Hematopoietic multipotent progenitor cell (in vitro differentiated cells): ENCODE measurements around the gene MMEL1. TPM values are rescaled to one million over a fixed set of nuclear protein-coding genes. Genes with fewer than 3 reads are reported as not detected.
"Not testable (repeated sequence)": the region's sequence is repeated elsewhere in the genome, so short reads cannot be mapped to it uniquely, and the experiment has no call there.

Experiments used
- DNase-seq, 3 donors: peaks; one replicate each; pipeline ENCODE4 v3.0.0-alpha.2; 2011 to 2015; ENCODE audit warnings: low read depth in 2 of 3, low spot score in 2 of 3
- total RNA-seq: library from RNA; depleted of rRNA; stranded (reverse); fragments of >200 nt; gene quantifications from one replicate; pipeline ENCODE4 v1.2.3, GENCODE V29; 2012

Gene MMEL1, protein sequence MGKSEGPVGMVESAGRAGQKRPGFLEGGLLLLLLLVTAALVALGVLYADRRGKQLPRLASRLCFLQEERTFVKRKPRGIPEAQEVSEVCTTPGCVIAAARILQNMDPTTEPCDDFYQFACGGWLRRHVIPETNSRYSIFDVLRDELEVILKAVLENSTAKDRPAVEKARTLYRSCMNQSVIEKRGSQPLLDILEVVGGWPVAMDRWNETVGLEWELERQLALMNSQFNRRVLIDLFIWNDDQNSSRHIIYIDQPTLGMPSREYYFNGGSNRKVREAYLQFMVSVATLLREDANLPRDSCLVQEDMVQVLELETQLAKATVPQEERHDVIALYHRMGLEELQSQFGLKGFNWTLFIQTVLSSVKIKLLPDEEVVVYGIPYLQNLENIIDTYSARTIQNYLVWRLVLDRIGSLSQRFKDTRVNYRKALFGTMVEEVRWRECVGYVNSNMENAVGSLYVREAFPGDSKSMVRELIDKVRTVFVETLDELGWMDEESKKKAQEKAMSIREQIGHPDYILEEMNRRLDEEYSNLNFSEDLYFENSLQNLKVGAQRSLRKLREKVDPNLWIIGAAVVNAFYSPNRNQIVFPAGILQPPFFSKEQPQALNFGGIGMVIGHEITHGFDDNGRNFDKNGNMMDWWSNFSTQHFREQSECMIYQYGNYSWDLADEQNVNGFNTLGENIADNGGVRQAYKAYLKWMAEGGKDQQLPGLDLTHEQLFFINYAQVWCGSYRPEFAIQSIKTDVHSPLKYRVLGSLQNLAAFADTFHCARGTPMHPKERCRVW
- total RNA-seq, result 8.1 TPM

- no peak for DNase-seq
Observed at GRCh38 chr1:2632561-2633361, at the start of gene MMEL1. MMEL1 (minus strand) TSS chr1:2633016; CDS start chr1:2629484, 3,532 bp downstream.

DNA sequence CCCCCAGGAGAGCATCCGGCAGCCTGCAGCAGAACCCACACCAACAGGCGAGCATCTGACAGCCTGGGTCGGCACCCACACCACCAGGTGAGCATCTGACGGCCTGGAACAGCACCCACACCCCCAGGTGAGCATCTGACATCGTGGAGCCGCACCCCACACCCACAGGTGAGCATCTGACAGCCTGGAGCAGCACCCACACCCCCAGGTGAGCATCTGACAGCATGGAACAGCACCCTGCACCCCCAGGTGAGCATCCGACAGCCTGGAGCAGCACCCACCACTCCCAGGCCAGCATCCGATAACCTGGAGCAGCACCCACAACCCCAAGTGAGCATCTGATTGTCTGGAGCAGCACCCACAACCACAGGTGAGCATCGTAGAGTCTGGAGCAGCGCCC is 43.9 kb upstream of the MMEL1 start:
- DNase-seq, result not testable (repeated sequence)

GRCh38 chr1:2671656-2672055 is 38.8 kb upstream of the MMEL1 start:
- DNase-seq, result not testable (repeated sequence)

DNA sequence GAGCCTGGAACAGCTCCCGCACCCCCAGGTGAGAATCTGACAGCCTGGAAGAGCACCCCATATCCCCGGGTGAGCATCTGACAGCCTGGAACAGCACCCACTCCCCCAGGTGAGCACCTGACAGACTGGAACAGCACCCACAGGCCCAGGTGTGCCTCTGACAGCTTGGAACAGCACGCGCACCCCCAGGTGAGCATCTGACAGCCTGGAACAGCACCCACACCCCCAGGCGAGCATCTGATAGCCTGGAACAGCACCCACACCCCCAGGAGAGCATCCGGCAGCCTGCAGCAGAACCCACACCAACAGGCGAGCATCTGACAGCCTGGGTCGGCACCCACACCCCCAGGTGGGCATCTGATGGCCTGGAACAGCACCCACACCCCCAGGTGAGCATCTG is 27.0 kb upstream of the MMEL1 start:
- DNase-seq, result not testable (repeated sequence)

DNA sequence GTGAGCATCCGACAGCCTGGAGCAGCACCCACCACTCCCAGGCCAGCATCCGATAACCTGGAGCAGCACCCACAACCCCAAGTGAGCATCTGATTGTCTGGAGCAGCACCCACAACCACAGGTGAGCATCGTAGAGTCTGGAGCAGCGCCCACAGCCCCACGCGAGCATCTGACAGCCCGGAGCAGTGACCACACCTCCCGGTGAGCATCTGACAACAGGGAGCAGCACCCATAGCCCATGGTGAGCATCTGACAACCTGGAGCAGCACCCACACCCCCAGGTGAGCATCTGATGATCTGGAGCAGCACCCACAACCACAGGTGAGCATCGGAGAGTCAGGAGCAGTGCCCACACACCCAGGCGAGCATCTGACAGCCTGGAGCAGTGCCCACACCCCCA is 25.1 kb upstream of the MMEL1 start:
- not testable (repeated sequence) for DNase-seq

GRCh38 chr1:2657124-2657523 is 24.3 kb upstream of the MMEL1 start:
- not testable (repeated sequence) for DNase-seq

- DNase-seq, result not testable (repeated sequence)
Observed at GRCh38 chr1:2655598-2656434, 23.0 kb upstream of the MMEL1 start.

DNA sequence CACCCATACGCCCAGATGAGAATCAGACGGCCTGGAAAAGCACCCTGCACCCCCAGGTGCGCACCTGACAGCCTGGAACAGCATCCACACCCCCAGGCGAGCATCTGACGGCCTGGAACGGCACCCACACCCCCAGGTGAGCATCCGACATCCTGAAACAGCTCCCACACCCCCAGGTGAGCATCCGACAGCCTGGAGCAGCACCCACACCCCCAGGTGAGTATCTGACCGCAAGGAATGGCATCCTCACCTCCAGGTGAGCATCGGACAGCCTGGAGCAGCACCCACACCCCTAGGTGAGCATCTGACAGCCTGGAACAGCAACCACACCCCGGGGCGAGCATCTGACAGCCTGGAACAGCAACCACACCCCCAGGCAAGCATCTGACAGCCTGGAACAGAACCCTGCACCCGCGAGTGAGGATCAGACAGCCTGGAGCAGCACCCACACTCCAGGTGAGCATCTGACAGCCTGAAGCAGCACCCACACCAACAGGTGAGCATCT is 21.7 kb upstream of the MMEL1 start:
- not testable (repeated sequence) for DNase-seq

- not testable (repeated sequence) for DNase-seq
Observed at GRCh38 chr1:2653741-2654442, 21.1 kb upstream of the MMEL1 start.

DNA sequence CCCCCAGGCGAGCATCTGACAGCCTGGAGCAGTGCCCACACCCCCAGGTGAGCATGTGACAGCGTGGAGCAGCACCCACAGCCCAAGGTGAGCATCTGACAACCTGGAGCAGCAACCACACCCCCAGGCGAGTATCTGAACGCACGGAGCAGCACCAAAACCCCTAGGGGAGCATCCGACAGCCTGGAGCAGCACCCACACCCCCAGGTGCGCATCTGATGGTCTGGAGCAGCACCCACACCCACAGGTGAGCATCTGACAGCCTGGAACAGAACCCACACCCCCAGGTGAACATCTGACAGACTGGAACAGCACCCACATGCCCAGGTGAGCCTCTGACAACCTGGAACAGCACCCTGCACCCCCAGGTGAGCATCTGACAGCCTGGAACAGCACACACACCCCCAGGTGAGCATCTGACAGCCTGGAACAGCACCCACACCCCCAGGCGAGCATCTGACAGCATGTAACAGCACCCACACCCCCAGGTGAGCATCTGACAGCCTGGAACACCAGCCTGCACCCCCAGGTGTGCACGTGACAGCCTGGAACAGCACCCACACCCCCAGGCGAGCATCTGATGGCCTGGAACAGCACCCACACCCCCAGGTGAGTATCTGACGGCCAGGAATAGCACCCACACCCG is 20.2 kb upstream of the MMEL1 start:
- DNase-seq, result not testable (repeated sequence)

GRCh38 chr1:2652152-2652925 is 19.5 kb upstream of the MMEL1 start:
- not testable (repeated sequence) for DNase-seq

DNA sequence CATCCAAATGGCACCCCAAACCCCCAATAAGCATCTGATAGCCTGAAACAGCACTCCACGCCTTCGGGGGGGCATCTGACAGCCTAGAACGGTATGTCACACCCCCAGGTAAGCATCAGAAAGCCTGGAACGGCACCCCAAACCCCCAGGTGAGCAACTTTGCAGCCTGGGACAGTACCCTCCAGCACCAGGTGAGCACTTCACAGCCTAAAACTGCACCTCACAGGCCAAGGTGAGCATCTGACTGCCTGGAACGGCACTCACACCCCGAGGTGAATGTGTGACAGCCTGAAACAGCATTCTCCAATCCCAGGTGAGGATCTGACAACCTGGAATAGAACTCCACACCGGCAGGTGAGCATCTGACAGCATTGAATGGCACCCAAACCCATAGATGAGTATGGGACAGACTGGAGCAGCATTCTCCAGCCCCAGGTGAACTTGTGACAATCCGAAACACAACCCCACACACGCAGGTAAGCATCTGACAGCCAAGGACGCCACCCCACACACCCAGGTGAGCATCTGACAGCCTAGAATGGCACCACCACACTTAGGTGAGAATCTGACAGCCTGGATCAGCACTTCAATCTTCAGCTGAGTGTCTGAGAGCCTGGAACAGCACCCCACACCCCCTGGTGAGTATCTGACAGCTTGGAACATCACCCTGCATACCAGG is 18.3 kb upstream of the MMEL1 start:
- no peak for DNase-seq

DNA sequence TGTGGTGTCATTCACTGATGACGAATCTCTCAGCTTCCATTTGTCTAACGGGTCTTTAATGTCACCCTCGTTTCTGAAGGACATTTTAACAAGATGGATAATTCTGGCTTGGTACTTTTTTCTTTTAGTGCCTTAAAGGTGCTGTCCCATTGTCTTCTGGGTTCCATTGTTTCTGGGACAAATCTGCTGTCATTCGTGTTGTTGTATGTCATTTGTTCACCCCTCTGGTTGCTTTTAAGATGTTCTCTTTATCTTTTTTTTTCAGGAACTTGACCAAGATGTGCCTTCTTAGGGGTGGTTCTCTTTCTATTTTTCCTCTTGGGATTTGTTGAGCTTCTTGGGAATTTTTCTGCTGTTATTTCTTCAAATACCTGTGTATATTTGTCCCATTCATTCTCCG is 14.0 kb upstream of the MMEL1 start:
- no peak for DNase-seq

DNA sequence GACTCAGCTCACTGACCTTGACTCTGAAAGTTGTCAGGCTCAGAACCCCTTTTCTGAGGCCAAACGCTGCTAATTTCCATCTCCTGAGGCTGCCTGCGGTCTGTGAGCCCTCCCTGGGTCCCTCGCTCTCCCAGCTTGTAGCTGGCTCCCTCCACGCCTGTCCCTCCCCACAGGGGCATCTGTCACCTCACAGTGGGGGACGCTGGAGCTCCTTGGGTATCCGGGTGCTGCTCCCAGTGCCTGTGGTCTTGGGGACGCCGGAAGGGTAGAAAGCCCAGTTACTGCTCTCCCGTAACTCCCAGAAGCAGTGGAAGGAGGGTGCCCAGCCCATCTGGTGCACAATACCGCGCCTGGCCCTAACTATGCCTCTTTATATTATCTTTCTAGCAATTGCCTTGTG is 13.0 kb upstream of the MMEL1 start:
- DNase-seq, result no peak

GRCh38 chr1:2645143-2645542 is 12.3 kb upstream of the MMEL1 start:
- DNase-seq, result no peak

- DNase-seq, result no peak
Observed at GRCh38 chr1:2644591-2645101, 11.8 kb upstream of the MMEL1 start.

DNA sequence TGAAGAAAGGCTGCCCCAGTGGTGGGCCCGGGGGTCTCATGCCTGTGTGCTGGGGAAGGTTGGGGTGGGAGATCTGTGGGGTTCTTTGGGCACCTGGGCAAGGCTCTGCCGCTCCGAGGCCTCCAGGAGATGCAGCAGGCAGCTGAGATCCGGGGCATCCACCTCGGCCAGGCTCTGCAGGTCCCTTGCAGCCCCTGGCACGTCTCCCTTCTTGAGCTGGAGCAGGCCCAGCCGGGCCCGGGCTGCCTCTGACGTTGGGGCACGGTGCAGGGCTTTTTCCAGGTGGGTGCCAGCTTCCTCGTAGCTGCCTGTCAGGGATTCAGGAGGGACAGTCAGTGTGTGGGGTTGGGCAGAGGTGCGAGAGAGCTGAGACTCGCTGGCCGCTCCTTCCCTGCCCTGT is 11.4 kb upstream of the MMEL1 start:
- no peak for DNase-seq
